Neural cell (in vitro differentiated cells): ENCODE results near the gene PTCH1. TPM values are rescaled to one million over a fixed set of nuclear protein-coding genes. Genes with fewer than 3 reads are reported as not detected.

Experiments used
- H2AFZ ChIP-seq: fragments of 200-600, 300-800 bp; sonication (generic), shearing (Covaris generic); 2 replicates; pipeline ENCODE4 v1.6.0; 2014; ENCODE audit warnings: low read depth, mild to moderate bottlenecking, antibody characterized with exemption, low read length, moderate library complexity
- H3F3A ChIP-seq: fragments of 200-600 bp; shearing (Covaris generic); 2 replicates; pipeline ENCODE4 v1.6.1; 2016; ENCODE audit warnings: mild to moderate bottlenecking, moderate library complexity, mixed read lengths, antibody characterized with exemption, low read length; ENCODE audit not compliant: insufficient read depth, poor library complexity, severe bottlenecking
- H3K27ac ChIP-seq: fragments of 200-600, 300-800 bp; sonication (generic), shearing (Covaris generic); 2 replicates; pipeline ENCODE4 v1.5.1; 2014; ENCODE audit warnings: mild to moderate bottlenecking, low read length, moderate library complexity
- H3K27me3 ChIP-seq: fragments of 300-800, 200-600 bp; sonication (generic), shearing (Covaris generic); 2 replicates; pipeline ENCODE4 v1.6.0; 2014; ENCODE audit warnings: mild to moderate bottlenecking, low read depth, low read length, moderate library complexity; ENCODE audit not compliant: insufficient read depth
- H3K36me3 ChIP-seq: fragments of 300-800, 200-600 bp; sonication (generic), shearing (Covaris generic); 2 replicates; pipeline ENCODE4 v1.5.1; 2014; ENCODE audit warnings: mild to moderate bottlenecking, antibody characterized with exemption, low read length, moderate library complexity; ENCODE audit not compliant: insufficient read depth
- H3K4me2 ChIP-seq: fragments of 300-800, 200-600 bp; sonication (generic), shearing (Covaris generic); 2 replicates; pipeline ENCODE4 v1.6.0; 2014; ENCODE audit warnings: mild to moderate bottlenecking, low read length
- H3K4me3 ChIP-seq: fragments of 300-800, 200-600 bp; sonication (generic), shearing (Covaris generic); 2 replicates; pipeline ENCODE4 v1.5.1; 2014; ENCODE audit warnings: mild to moderate bottlenecking, low read length, moderate library complexity
- H3K79me2 ChIP-seq: fragments of 200-600 bp; shearing (Covaris generic); replicated peaks from 2 replicates; pipeline ENCODE4 v1.6.0; 2014; ENCODE audit warnings: mild to moderate bottlenecking, low read length, moderate library complexity; ENCODE audit not compliant: insufficient read depth
- H3K9ac ChIP-seq: fragments of 300-800, 200-600 bp; sonication (generic), shearing (Covaris generic); 2 replicates; pipeline ENCODE4 v1.6.1; 2016; ENCODE audit warnings: mild to moderate bottlenecking, low read length, mixed read lengths
- H3K9me2 ChIP-seq: fragments of 200-600 bp; shearing (Covaris generic); 2 replicates; pipeline ENCODE4 v1.6.1; 2016; ENCODE audit warnings: mild to moderate bottlenecking, low read length, mixed read lengths; ENCODE audit not compliant: insufficient read depth
- H3K9me3 ChIP-seq: fragments of 200-600, 300-800 bp; sonication (generic), shearing (Covaris generic); 2 replicates; pipeline ENCODE4 v1.6.1; 2016; ENCODE audit warnings: mild to moderate bottlenecking, mixed run types, low read length, moderate library complexity, mixed read lengths
- H4K20me1 ChIP-seq: fragments of 200-600 bp; shearing (Covaris generic); 2 replicates; pipeline ENCODE4 v1.6.1; 2016; ENCODE audit warnings: mild to moderate bottlenecking, mixed run types; ENCODE audit not compliant: insufficient read depth
- EP300 ChIP-seq: fragments of 450-650 bp; conservative IDR thresholded peaks from 2 replicates; pipeline ENCODE4 v1.6.1; 2014; ENCODE audit warnings: antibody characterized with exemption, mild to moderate bottlenecking, moderate library complexity; ENCODE audit not compliant: poor library complexity, severe bottlenecking
- EZH2 ChIP-seq: fragments of 200-600, 300-800 bp; shearing (Covaris generic), sonication (generic); IDR thresholded peaks from 2 replicates; pipeline ENCODE4 v1.6.1; 2014; ENCODE audit warnings: antibody characterized with exemption, low read length, borderline replicate concordance, mild to moderate bottlenecking; ENCODE audit not compliant: insufficient read depth, poor library complexity, severe bottlenecking
- MXI1 ChIP-seq: fragments of 450-650 bp; conservative IDR thresholded peaks from 2 replicates; pipeline ENCODE4 v1.6.1; 2014; ENCODE audit warnings: antibody characterized with exemption, mild to moderate bottlenecking; ENCODE audit not compliant: poor library complexity, severe bottlenecking
- POLR2AphosphoS5 ChIP-seq: IDR thresholded peaks from 2 replicates; pipeline ENCODE4 v1.6.1; 2012
- RAD21 ChIP-seq: fragments of 450-650 bp; conservative IDR thresholded peaks from 2 replicates; pipeline ENCODE4 v1.6.1; 2014; ENCODE audit warnings: antibody characterized with exemption, mild to moderate bottlenecking, moderate library complexity
- SMC3 ChIP-seq: fragments of 450-650 bp; conservative IDR thresholded peaks from 2 replicates; pipeline ENCODE4 v1.6.1; 2014; ENCODE audit warnings: antibody characterized with exemption, mild to moderate bottlenecking, moderate library complexity; ENCODE audit not compliant: poor library complexity
- TAF1 ChIP-seq: IDR thresholded peaks from 2 replicates; pipeline ENCODE4 v1.6.1; 2012; ENCODE audit warnings: low read depth
- polyA plus RNA-seq: library from polyadenylated mRNA; depleted of rRNA; stranded (reverse); fragments of >200 nt; gene quantifications from 2 replicates; pipeline ENCODE4 v1.2.3, GENCODE V29; 2014
- TF ChIP-seq, protein P1 (sequence below): IDR thresholded peaks from 2 replicates; pipeline ENCODE4 v1.6.1; 2012; ENCODE audit warnings: borderline replicate concordance
- TF ChIP-seq, protein P2 (sequence below): fragments of 450-650 bp; IDR thresholded peaks from 2 replicates; pipeline ENCODE4 v1.5.1; 2014; ENCODE audit warnings: antibody characterized with exemption, mild to moderate bottlenecking, moderate library complexity; ENCODE audit not compliant: poor library complexity, severe bottlenecking

PTCH1 gene
- polyA plus RNA-seq, 1 donor from 2014 or later = 15.6 TPM

DNA sequence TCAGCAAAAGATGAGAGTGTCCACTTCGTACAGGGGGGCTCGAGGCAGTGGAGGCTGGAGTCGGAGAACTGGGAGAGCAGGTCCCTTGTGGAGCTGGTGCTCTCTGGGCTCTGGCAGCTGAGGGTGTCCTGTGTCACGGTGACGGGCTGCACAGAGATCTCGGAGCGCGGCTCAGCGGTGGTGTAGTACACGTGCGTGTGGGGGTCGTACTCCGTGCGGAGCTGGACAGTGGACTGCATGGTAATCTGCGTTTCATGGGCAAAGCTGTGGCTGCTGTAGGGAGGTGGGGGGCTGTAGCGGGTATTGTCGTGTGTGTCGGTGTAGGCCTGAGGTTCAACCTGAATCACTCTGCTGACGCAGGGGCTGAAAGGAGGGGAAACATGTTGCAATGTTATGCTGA lies 48.0 kb downstream of the PTCH1 start:
- Histone ChIP-seq H2AFZ (no peak overlapping the region), H3K27me3 (no peaks in the 10 kb centered on the region), H3K9ac (no peak overlapping the region), H3F3A (no peaks in the 10 kb centered on the region), H3K4me2 (no peak overlapping the region), H3K9me3 (no peaks in the 10 kb centered on the region), H3K27ac (no peak overlapping the region), H4K20me1 (no peaks in the 10 kb centered on the region), H3K9me2 (no peaks in the 10 kb centered on the region), H3K4me3 (no peak overlapping the region), H3K36me3 (peaks cover 31% of the 10 kb centered on the region), H3K79me2 (peaks cover 6% of the 10 kb centered on the region)
- TF ChIP-seq RAD21 (no peak), EZH2 (no peak), MXI1 (no peak), POLR2AphosphoS5 (no peak), SMC3 (no peak), EP300 (no peak), TAF1 (no peak)
- TF ChIP-seq, protein P1, sequence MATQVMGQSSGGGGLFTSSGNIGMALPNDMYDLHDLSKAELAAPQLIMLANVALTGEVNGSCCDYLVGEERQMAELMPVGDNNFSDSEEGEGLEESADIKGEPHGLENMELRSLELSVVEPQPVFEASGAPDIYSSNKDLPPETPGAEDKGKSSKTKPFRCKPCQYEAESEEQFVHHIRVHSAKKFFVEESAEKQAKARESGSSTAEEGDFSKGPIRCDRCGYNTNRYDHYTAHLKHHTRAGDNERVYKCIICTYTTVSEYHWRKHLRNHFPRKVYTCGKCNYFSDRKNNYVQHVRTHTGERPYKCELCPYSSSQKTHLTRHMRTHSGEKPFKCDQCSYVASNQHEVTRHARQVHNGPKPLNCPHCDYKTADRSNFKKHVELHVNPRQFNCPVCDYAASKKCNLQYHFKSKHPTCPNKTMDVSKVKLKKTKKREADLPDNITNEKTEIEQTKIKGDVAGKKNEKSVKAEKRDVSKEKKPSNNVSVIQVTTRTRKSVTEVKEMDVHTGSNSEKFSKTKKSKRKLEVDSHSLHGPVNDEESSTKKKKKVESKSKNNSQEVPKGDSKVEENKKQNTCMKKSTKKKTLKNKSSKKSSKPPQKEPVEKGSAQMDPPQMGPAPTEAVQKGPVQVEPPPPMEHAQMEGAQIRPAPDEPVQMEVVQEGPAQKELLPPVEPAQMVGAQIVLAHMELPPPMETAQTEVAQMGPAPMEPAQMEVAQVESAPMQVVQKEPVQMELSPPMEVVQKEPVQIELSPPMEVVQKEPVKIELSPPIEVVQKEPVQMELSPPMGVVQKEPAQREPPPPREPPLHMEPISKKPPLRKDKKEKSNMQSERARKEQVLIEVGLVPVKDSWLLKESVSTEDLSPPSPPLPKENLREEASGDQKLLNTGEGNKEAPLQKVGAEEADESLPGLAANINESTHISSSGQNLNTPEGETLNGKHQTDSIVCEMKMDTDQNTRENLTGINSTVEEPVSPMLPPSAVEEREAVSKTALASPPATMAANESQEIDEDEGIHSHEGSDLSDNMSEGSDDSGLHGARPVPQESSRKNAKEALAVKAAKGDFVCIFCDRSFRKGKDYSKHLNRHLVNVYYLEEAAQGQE = no peak
- TF ChIP-seq, protein P2, sequence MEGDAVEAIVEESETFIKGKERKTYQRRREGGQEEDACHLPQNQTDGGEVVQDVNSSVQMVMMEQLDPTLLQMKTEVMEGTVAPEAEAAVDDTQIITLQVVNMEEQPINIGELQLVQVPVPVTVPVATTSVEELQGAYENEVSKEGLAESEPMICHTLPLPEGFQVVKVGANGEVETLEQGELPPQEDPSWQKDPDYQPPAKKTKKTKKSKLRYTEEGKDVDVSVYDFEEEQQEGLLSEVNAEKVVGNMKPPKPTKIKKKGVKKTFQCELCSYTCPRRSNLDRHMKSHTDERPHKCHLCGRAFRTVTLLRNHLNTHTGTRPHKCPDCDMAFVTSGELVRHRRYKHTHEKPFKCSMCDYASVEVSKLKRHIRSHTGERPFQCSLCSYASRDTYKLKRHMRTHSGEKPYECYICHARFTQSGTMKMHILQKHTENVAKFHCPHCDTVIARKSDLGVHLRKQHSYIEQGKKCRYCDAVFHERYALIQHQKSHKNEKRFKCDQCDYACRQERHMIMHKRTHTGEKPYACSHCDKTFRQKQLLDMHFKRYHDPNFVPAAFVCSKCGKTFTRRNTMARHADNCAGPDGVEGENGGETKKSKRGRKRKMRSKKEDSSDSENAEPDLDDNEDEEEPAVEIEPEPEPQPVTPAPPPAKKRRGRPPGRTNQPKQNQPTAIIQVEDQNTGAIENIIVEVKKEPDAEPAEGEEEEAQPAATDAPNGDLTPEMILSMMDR = no peak

DNA sequence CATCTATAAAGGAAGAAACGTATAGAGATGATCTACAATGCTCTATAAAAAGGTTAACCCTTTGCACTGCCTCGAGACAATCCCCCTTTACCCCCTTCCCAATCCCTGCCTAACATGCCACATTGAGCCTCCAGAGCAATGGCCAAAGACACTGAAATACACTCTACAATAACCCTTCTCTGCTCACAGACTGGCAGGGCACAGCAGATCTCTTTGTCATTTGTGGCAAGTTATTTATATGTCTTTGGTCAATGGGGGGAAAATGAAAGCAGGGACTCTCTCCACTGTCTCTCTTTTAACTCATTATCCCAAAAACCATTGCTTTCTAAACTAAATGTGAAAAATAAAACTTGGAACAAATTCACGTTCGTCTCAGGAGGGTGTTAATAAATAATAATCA lies 51.7 kb downstream of the PTCH1 start:
- Histone ChIP-seq H3F3A (peaks cover 4% of the 10 kb centered on the region), H3K27ac (no peak overlapping the region), H4K20me1 (no peaks in the 10 kb centered on the region), H2AFZ (no peak overlapping the region), H3K9ac (no peak overlapping the region), H3K27me3 (no peaks in the 10 kb centered on the region), H3K9me2 (no peaks in the 10 kb centered on the region), H3K4me2 (no peak overlapping the region), H3K79me2 (peaks cover 6% of the 10 kb centered on the region), H3K4me3 (no peak overlapping the region), H3K9me3 (no peaks in the 10 kb centered on the region), H3K36me3 (peaks cover 30% of the 10 kb centered on the region)
- TF ChIP-seq POLR2AphosphoS5 (no peak), RAD21 (no peak), TAF1 (no peak), EZH2 (no peak), SMC3 (no peak), EP300 (no peak), MXI1 (no peak)
- TF ChIP-seq, protein P2 = no peak
- TF ChIP-seq, protein P1 = no peak
